ENCODE results near the gene ARHGAP24. TPM values are rescaled to one million over a fixed set of nuclear protein-coding genes. Genes with fewer than 3 reads are reported as not detected.

ARHGAP24 gene
- polyA plus RNA-seq, 2 of the 4 experiments (the other 2 are of a cell fraction): 1.7 to 12.1 TPM

DNA sequence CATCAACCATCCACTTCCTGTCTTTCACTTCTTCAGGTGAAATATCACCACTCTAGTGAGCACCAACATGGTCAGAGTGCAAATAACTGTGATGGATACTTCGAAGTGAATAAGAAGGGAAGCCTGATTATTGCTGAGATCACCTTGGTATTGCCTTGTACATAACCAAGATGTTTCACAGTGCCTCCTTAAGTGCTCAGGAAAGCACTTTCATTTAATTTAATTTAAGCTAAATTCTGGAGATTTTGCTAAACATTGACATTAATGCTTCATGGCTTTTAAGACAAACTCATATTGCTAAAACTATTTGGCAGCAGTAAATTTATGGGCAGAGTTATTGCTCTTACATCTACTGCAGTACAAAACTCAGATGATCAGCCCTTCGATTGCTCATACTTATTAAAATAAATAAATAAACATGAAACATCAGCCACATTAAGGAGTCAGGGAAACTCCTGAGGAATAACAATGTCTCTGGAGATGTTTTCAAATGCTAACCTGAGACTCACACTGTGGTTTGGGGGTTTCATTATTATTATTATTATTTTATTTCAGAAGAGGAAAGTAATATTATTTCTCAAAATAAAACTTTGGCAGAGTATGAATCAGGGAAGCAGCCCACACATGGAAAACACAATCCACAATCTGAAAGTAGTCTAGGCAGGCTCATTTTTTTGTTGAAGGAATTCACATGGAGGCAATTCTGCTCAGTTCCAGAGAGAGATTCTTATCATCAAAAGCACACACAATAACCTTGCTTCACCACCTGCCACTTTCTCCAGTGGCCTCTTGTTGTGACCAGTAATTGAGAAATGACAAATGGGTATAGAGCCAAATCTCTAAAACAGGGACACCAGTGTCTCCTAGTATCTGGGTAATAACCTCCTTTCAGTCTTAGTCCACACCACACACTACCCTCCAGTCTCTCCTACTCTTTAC is 540.7 kb downstream of the ARHGAP24 start:
- ChIA-PET POLR2A (no interaction called here), CTCF (interaction anchor here (0.6 to 0.7 kb wide), 2 partner anchors 13 to 880 kb away, joined by 3 to 4 read pairs; no protein-coding TSS in a partner anchor)
- FAIRE-seq: no peak
- no peak for ATAC-seq
- no peak for DNase-seq (ENCODE audit: low read depth in 1 of 2, low spot score in 1 of 2)
- Histone ChIP-seq H3K4me3 (no peak overlapping the region), H3K27ac (no peak overlapping the region), H3K9me3 (no peaks in the 10 kb centered on the region), H3K4me2 (no peak overlapping the region), H3K4me1 (peaks cover 9% of the 10 kb centered on the region; the same call in 1 of the 3 replicates)
- TF ChIP-seq NR3C1 (IDR thresholded peaks at IDR 0.05) (no peak), RFX5 (IDR thresholded peaks at IDR 0.05) (no peak), HOXA7 (CRISPR knock-in tag; IDR thresholded peaks at IDR 0.05) (no peak), EP300 (IDR thresholded peaks at IDR 0.05) (no peak), TP53 (CRISPR knock-in tag; IDR thresholded peaks at IDR 0.05) (no peak), JUNB (IDR thresholded peaks at IDR 0.05) (no peak), ZNF302 (CRISPR knock-in tag; IDR thresholded peaks at IDR 0.05) (no peak)
- TF ChIP-seq, protein P1, sequence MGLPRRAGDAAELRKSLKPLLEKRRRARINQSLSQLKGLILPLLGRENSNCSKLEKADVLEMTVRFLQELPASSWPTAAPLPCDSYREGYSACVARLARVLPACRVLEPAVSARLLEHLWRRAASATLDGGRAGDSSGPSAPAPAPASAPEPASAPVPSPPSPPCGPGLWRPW (IDR thresholded peaks at IDR 0.05): no peak
- TF ChIP-seq, protein P2, sequence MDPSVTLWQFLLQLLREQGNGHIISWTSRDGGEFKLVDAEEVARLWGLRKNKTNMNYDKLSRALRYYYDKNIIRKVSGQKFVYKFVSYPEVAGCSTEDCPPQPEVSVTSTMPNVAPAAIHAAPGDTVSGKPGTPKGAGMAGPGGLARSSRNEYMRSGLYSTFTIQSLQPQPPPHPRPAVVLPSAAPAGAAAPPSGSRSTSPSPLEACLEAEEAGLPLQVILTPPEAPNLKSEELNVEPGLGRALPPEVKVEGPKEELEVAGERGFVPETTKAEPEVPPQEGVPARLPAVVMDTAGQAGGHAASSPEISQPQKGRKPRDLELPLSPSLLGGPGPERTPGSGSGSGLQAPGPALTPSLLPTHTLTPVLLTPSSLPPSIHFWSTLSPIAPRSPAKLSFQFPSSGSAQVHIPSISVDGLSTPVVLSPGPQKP (IDR thresholded peaks at IDR 0.05; ENCODE audit: low read depth, low read length): no peak
- WGBS (ENCODE audit: missing lambda C conversion rate): 37% methylated on average over 2 of the region's 2 CpGs

DNA sequence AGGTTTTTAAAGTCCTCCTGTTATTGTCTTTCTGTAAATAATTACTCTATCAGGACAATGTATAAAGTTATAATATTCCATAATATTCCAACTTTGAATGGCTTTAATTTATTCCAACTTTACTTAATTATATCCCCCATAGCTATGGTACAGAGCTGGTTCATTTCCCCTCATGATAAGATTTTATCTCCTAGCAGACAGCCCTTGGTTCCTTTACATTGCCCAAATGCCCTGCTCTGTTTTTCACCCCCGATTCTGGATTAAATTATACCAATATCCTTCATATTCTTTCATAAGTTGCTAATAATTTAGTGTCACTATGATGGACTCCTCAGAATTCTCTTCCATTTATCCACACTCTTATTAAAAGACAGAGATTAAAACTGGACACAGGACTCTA is 544.4 kb downstream of the ARHGAP24 start:
- 39% methylated on average over 1 of the region's 1 CpG for WGBS (ENCODE audit: missing lambda C conversion rate)
- CTCF ChIA-PET: no interaction called here
- Histone ChIP-seq H3K27ac (no peak overlapping the region), H3K4me3 (no peak overlapping the region), H3K4me2 (no peak overlapping the region), H3K9me3 (no peaks in the 10 kb centered on the region), H3K4me1 (no peaks in the 10 kb centered on the region)
- POLR2A ChIA-PET: no interaction called here
- no peak for FAIRE-seq
- TF ChIP-seq HOXB13 (CRISPR knock-in tag; IDR thresholded peaks at IDR 0.05; ENCODE audit: low read depth): no peak
- no peak for TF ChIP-seq POLR2AphosphoS2 (conservative IDR thresholded peaks at IDR 0.05; ENCODE audit: low read length)
- TF ChIP-seq SREBF2 (IDR thresholded peaks at IDR 0.05): no peak
- no peak for DNase-seq (ENCODE audit: low read depth in 1 of 2, low spot score in 1 of 2)
- no peak for ATAC-seq

DNA sequence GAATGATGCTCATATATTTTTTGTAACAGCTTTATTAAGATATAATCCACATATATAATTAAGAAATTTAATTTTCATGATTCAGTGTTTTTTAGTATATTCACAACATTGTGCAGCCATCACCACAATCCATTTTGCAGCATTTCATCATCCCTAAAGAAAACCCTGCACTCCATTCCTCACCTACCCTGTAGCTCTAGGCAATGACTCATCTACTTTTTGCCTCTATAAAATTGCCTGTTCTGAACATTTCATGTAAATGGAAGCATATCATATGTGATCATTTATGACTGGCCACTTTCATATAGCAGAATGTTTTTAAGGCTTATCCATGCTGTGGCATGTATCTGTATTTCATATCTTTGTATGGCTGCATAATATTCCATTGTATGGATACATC is 545.0 kb downstream of the ARHGAP24 start:
- FAIRE-seq (no peak), ATAC-seq (no peak), DNase-seq (ENCODE audit: low read depth in 1 of 2, low spot score in 1 of 2) (no peak)
- no peak overlapping the region for H3K27ac ChIP-seq
- H3K9me3 ChIP-seq: no peaks in the 10 kb centered on the region
- no peak overlapping the region for H3K4me3 ChIP-seq
- no peaks in the 10 kb centered on the region for H3K4me1 ChIP-seq
- TF ChIP-seq, protein P3, sequence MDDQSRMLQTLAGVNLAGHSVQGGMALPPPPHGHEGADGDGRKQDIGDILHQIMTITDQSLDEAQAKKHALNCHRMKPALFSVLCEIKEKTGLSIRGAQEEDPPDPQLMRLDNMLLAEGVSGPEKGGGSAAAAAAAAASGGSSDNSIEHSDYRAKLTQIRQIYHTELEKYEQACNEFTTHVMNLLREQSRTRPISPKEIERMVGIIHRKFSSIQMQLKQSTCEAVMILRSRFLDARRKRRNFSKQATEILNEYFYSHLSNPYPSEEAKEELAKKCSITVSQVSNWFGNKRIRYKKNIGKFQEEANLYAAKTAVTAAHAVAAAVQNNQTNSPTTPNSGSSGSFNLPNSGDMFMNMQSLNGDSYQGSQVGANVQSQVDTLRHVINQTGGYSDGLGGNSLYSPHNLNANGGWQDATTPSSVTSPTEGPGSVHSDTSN (IDR thresholded peaks at IDR 0.05): no peak
- TF ChIP-seq, protein P4, sequence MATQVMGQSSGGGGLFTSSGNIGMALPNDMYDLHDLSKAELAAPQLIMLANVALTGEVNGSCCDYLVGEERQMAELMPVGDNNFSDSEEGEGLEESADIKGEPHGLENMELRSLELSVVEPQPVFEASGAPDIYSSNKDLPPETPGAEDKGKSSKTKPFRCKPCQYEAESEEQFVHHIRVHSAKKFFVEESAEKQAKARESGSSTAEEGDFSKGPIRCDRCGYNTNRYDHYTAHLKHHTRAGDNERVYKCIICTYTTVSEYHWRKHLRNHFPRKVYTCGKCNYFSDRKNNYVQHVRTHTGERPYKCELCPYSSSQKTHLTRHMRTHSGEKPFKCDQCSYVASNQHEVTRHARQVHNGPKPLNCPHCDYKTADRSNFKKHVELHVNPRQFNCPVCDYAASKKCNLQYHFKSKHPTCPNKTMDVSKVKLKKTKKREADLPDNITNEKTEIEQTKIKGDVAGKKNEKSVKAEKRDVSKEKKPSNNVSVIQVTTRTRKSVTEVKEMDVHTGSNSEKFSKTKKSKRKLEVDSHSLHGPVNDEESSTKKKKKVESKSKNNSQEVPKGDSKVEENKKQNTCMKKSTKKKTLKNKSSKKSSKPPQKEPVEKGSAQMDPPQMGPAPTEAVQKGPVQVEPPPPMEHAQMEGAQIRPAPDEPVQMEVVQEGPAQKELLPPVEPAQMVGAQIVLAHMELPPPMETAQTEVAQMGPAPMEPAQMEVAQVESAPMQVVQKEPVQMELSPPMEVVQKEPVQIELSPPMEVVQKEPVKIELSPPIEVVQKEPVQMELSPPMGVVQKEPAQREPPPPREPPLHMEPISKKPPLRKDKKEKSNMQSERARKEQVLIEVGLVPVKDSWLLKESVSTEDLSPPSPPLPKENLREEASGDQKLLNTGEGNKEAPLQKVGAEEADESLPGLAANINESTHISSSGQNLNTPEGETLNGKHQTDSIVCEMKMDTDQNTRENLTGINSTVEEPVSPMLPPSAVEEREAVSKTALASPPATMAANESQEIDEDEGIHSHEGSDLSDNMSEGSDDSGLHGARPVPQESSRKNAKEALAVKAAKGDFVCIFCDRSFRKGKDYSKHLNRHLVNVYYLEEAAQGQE (IDR thresholded peaks at IDR 0.05): no peak
- no peak for TF ChIP-seq HOXB5 (CRISPR knock-in tag; IDR thresholded peaks at IDR 0.05)
- no peak for TF ChIP-seq NR3C1 (IDR thresholded peaks at IDR 0.05)
- TF ChIP-seq BHLHE40 (IDR thresholded peaks at IDR 0.05; ENCODE audit: low read depth, low read length): no peak
- TF ChIP-seq RFX5 (IDR thresholded peaks at IDR 0.05): no peak
- TF ChIP-seq MYC (IDR thresholded peaks at IDR 0.05; ENCODE audit: borderline replicate concordance, low read length): no peak
- no peak for TF ChIP-seq PHF8 (IDR thresholded peaks at IDR 0.05; ENCODE audit: borderline replicate concordance, low read depth)
- TF ChIP-seq TP53 (CRISPR knock-in tag; IDR thresholded peaks at IDR 0.05): no peak
- no peak for TF ChIP-seq GATA3 (IDR thresholded peaks at IDR 0.05; ENCODE audit: borderline replicate concordance)
- no peak for TF ChIP-seq CHD2 (IDR thresholded peaks at IDR 0.05; ENCODE audit: low read length, partially characterized antibody)
- no peak for TF ChIP-seq TFCP2L1 (CRISPR knock-in tag; IDR thresholded peaks at IDR 0.05)
- TF ChIP-seq CHD4 (IDR thresholded peaks at IDR 0.05; ENCODE audit: borderline replicate concordance): no peak
- TF ChIP-seq CEBPB (IDR thresholded peaks at IDR 0.05): no peak
- TF ChIP-seq, protein P5, sequence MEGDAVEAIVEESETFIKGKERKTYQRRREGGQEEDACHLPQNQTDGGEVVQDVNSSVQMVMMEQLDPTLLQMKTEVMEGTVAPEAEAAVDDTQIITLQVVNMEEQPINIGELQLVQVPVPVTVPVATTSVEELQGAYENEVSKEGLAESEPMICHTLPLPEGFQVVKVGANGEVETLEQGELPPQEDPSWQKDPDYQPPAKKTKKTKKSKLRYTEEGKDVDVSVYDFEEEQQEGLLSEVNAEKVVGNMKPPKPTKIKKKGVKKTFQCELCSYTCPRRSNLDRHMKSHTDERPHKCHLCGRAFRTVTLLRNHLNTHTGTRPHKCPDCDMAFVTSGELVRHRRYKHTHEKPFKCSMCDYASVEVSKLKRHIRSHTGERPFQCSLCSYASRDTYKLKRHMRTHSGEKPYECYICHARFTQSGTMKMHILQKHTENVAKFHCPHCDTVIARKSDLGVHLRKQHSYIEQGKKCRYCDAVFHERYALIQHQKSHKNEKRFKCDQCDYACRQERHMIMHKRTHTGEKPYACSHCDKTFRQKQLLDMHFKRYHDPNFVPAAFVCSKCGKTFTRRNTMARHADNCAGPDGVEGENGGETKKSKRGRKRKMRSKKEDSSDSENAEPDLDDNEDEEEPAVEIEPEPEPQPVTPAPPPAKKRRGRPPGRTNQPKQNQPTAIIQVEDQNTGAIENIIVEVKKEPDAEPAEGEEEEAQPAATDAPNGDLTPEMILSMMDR (IDR thresholded peaks at IDR 0.05): no peak
- no peak for TF ChIP-seq HDAC2 (IDR thresholded peaks at IDR 0.05)
- no peak for TF ChIP-seq JUN (IDR thresholded peaks at IDR 0.05)
- no peak for TF ChIP-seq CBX8 (IDR thresholded peaks at IDR 0.05)
- H3K4me2 ChIP-seq: no peak overlapping the region
- POLR2A ChIA-PET: no interaction called here
- CTCF ChIA-PET: interaction anchor here (1.4 kb wide), 1 partner anchor 12 kb away, joined by 5 read pairs; no protein-coding TSS in a partner anchor

Measured in A549 (cell line).